Caco-2 (cell line): ENCODE results near the gene ERCC1. TPM values are rescaled to one million over a fixed set of nuclear protein-coding genes. Genes with fewer than 3 reads are reported as not detected.

Experiments used
- BruUV-seq: library from RNA; stranded (reverse); fragments of 400-500 nt; replicated peaks from 2 replicates; lab custom pipeline; 2021; lab: Mats Ljungman, UMichigan
- CTCF ChIA-PET: fragments of 300-600 bp; sonication (Branson Sonifier 250); formaldehyde crosslinking; loops from one replicate; lab custom pipeline; 2022; ENCODE audit warnings: antibody characterized with exemption; lab: Charles Lee
- POLR2A ChIA-PET: fragments of 300-600 bp; sonication (Branson Sonifier 250); formaldehyde crosslinking; loops from one replicate; lab custom pipeline; 2022; ENCODE audit warnings: antibody characterized with exemption; lab: Charles Lee
- DNase-seq, 2 experiments: peaks; one replicate each; pipeline versions ENCODE4 v3.0.0 to v3.0.0-alpha.2; 2020 to 2022
- H3K27me3 ChIP-seq: replicated peaks from 2 replicates; pipeline ENCODE4 v1.6.0; 2011; ENCODE audit warnings: low read length; ENCODE audit not compliant: control insufficient read depth, insufficient read depth
- H3K36me3 ChIP-seq: 2 replicates; pipeline ENCODE4 v1.5.1; 2011; ENCODE audit warnings: low read length; ENCODE audit not compliant: control insufficient read depth, insufficient read depth
- H3K4me1 ChIP-seq: fragments of 250-450 bp; sonication (Bioruptor Pico); 2 replicates; pipeline ENCODE4 v1.5.1; 2020; ENCODE audit warnings: mild to moderate bottlenecking
- H3K4me3 ChIP-seq: 2 replicates; pipeline ENCODE4 v1.5.1; 2011; ENCODE audit warnings: low read depth, mild to moderate bottlenecking, control low read depth, low read length
- H3K9me3 ChIP-seq: fragments of 250-450 bp; sonication (Bioruptor Pico); 2 replicates; pipeline ENCODE4 v1.5.1; 2020; ENCODE audit warnings: mild to moderate bottlenecking, moderate library complexity
- H3K27ac Mint-ChIP-seq: one replicate; pipeline ENCODE4 v1.8.0; 2022; ENCODE audit warnings: mixed read lengths; ENCODE audit not compliant: unreplicated experiment
- H3K27me3 Mint-ChIP-seq: one replicate; pipeline ENCODE4 v1.8.0; 2022; ENCODE audit warnings: mixed read lengths; ENCODE audit not compliant: insufficient read depth, unreplicated experiment
- H3K36me3 Mint-ChIP-seq: one replicate; pipeline ENCODE4 v1.8.0; 2022; ENCODE audit warnings: mild to moderate bottlenecking, mixed read lengths; ENCODE audit not compliant: insufficient read depth, unreplicated experiment
- H3K4me1 Mint-ChIP-seq: one replicate; pipeline ENCODE4 v1.8.0; 2022; ENCODE audit warnings: low read depth, mixed read lengths; ENCODE audit not compliant: unreplicated experiment
- H3K4me3 Mint-ChIP-seq: one replicate; pipeline ENCODE4 v1.8.0; 2022; ENCODE audit warnings: mild to moderate bottlenecking, moderate library complexity, mixed read lengths; ENCODE audit not compliant: unreplicated experiment
- H3K9me3 Mint-ChIP-seq: one replicate; pipeline ENCODE4 v1.8.0; 2022; ENCODE audit warnings: mixed read lengths; ENCODE audit not compliant: unreplicated experiment
- intact Hi-C: fragments of 100-400 bp; cut with micrococcal nuclease; formaldehyde crosslinking; loops from one replicate; pipeline ENCODE4 v1.10.0; 2022; ENCODE audit not compliant: unreplicated experiment
- total RNA-seq: library from RNA; stranded (reverse); gene quantifications from 2 replicates; pipeline ENCODE4 v1.2.3, GENCODE V29; 2022
- TF ChIP-seq, protein P1 (sequence below), 2 experiments: fragments of 200-600 bp in 1 of 2; IDR thresholded peaks; 1 replicate in 1 of 2; 2 replicates in 1 of 2; pipeline versions ENCODE4 v1.5.1 to v1.8.0; 2011 to 2022; ENCODE audit warnings: antibody characterized with exemption in 1 of 2, control low read depth in 1 of 2, inconsistent platforms in 1 of 2, low read depth in 1 of 2, low read length in 1 of 2, mild to moderate bottlenecking in 1 of 2, moderate library complexity in 1 of 2; ENCODE audit not compliant: insufficient read depth in 1 of 2, severe bottlenecking in 1 of 2, unreplicated experiment in 1 of 2

Gene ERCC1
- total RNA-seq, 1 experiment from 2014 or later, result 51.0 TPM

DNA sequence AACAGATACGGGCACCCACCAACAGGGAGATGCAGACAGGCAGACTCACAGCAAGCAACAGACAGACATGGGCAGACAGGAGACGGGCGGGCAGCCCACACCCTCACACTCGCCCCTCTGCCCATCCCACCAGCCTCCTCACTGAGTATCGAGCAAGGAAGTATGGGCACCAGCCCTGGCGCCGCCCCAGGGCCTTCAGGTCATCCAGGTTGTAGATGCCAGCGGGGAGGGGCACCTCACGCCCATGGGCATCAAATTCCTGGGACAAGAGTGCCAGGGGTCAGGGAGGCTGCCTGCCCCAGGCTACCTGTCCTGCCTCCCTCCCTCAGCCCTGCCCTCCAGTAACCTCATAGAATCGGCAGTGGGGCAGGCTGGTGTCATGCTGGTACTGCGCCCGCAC, 59.0 kb downstream of the ERCC1 start:
- no peak overlapping the region for H3K4me3 Mint-ChIP-seq
- Histone ChIP-seq H3K27me3 (no peaks in the 10 kb centered on the region), H3K9me3 (no peaks in the 10 kb centered on the region), H3K36me3 (no peaks in the 10 kb centered on the region; the same call in none of the 2 replicates), H3K4me1 (no peaks in the 10 kb centered on the region), H3K4me3 (no peak overlapping the region)
- no peaks in the 10 kb centered on the region for H3K4me1 Mint-ChIP-seq
- TF ChIP-seq, protein P1, sequence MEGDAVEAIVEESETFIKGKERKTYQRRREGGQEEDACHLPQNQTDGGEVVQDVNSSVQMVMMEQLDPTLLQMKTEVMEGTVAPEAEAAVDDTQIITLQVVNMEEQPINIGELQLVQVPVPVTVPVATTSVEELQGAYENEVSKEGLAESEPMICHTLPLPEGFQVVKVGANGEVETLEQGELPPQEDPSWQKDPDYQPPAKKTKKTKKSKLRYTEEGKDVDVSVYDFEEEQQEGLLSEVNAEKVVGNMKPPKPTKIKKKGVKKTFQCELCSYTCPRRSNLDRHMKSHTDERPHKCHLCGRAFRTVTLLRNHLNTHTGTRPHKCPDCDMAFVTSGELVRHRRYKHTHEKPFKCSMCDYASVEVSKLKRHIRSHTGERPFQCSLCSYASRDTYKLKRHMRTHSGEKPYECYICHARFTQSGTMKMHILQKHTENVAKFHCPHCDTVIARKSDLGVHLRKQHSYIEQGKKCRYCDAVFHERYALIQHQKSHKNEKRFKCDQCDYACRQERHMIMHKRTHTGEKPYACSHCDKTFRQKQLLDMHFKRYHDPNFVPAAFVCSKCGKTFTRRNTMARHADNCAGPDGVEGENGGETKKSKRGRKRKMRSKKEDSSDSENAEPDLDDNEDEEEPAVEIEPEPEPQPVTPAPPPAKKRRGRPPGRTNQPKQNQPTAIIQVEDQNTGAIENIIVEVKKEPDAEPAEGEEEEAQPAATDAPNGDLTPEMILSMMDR (IDR thresholded peaks at IDR 0.05; ENCODE audit: insufficient read depth in 1 of 2, low read depth in 1 of 2, low read length in 1 of 2, severe bottlenecking in 1 of 2, unreplicated experiment in 1 of 2), result no peak
- DNase-seq, result no peak
- ChIA-PET CTCF (no interaction called here), POLR2A (no interaction called here)
- no peak overlapping the region for H3K27ac Mint-ChIP-seq
- no peaks in the 10 kb centered on the region for H3K9me3 Mint-ChIP-seq
- no TSS peak for BruUV-seq
- no peaks in the 10 kb centered on the region for H3K27me3 Mint-ChIP-seq
- intact Hi-C loops, result no loop called here
- peaks cover 44% of the 10 kb centered on the region for H3K36me3 Mint-ChIP-seq

DNA sequence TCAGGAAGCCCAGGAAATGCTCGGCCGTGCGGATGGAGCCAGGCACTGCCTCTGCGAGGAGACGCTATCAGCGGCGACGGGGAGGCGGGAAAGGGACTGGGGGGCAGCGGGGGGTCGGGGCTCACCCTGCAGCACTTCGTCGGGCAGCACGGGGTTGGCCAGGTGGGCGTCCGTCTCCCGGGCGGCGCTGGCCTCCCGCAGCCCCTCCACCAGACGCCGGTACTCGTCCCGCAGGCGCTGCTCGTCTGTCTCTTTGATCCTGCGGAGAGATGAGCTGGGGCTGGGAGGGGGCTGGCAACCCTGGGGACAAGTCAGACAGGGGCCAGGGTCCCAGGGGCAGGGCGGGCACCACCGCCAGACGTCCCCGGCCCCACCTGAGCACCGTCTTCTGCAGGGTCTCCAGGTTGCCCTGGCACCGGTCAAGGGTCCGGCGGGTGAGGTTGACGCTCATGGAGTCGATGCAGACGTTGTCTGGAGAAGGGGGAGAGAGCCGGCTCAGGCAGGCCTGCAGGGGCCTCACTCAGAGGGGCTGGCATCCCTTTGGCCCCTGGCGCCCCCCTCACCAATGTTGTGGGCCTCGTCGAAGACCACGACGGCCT, 59.8 kb downstream of the ERCC1 start:
- Histone ChIP-seq H3K36me3 (no peaks in the 10 kb centered on the region; the same call in none of the 2 replicates), H3K4me1 (no peaks in the 10 kb centered on the region), H3K27me3 (no peaks in the 10 kb centered on the region), H3K4me3 (no peak overlapping the region), H3K9me3 (no peaks in the 10 kb centered on the region)
- BruUV-seq, result no TSS peak
- H3K27ac Mint-ChIP-seq, result no peak overlapping the region
- POLR2A ChIA-PET, result no interaction called here
- intact Hi-C loops, result no loop called here
- peaks cover 48% of the 10 kb centered on the region for H3K36me3 Mint-ChIP-seq
- CTCF ChIA-PET, result no interaction called here
- H3K4me3 Mint-ChIP-seq, result no peak overlapping the region
- H3K4me1 Mint-ChIP-seq, result no peaks in the 10 kb centered on the region
- H3K27me3 Mint-ChIP-seq, result no peaks in the 10 kb centered on the region
- TF ChIP-seq, protein P1 (IDR thresholded peaks at IDR 0.05; ENCODE audit: insufficient read depth in 1 of 2, low read depth in 1 of 2, low read length in 1 of 2, severe bottlenecking in 1 of 2, unreplicated experiment in 1 of 2), result no peak
- H3K9me3 Mint-ChIP-seq, result no peaks in the 10 kb centered on the region
- no peak for DNase-seq

DNA sequence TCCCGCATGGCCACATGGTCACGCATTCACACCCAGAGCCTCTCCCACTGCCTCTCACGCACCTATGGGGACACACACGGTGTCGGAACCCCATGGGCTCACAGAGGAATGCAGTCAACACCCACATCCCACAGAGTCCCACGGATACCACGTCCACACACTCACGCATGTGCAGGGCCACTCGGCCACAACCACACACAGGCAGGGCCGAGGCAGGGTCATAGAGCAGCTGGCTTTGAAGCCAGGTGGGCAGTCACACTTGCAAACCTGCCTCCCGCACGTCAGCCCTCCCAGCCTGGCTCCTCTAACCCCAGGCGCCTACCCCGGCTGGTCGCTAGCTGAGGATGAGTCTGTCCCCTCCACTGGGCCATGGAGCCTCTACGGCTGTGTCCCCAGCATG, 61.4 kb downstream of the ERCC1 start:
- Histone ChIP-seq H3K9me3 (no peaks in the 10 kb centered on the region), H3K36me3 (no peaks in the 10 kb centered on the region; the same call in none of the 2 replicates), H3K4me3 (no peak overlapping the region), H3K27me3 (no peaks in the 10 kb centered on the region), H3K4me1 (no peaks in the 10 kb centered on the region)
- TF ChIP-seq, protein P1 (IDR thresholded peaks at IDR 0.05; ENCODE audit: insufficient read depth in 1 of 2, low read depth in 1 of 2, low read length in 1 of 2, severe bottlenecking in 1 of 2, unreplicated experiment in 1 of 2), result no peak
- DNase-seq, result no peak
- Mint-ChIP-seq H3K9me3 (no peaks in the 10 kb centered on the region), H3K27me3 (no peaks in the 10 kb centered on the region), H3K4me3 (no peak overlapping the region), H3K36me3 (peaks cover 55% of the 10 kb centered on the region), H3K4me1 (no peaks in the 10 kb centered on the region), H3K27ac (no peak overlapping the region)
- intact Hi-C loops, result no loop called here
- CTCF ChIA-PET, result no interaction called here
- BruUV-seq, result no TSS peak
- POLR2A ChIA-PET, result no interaction called here
